GM23248 (cell line): ENCODE measurements around the gene DYNC2LI1.

ENCODE experiments used
- EZH2 ChIP-seq: fragments of 200-600 bp; sonication (generic); IDR thresholded peaks from 2 replicates; pipeline ENCODE4 v1.6.1; 2018; ENCODE audit warnings: antibody characterized with exemption, mild to moderate bottlenecking; ENCODE audit not compliant: insufficient read depth, poor library complexity, severe bottlenecking
- EZH2phosphoT487 ChIP-seq: fragments of 200-600 bp; sonication (generic); IDR thresholded peaks from 2 replicates; pipeline ENCODE4 v1.6.1; 2018; ENCODE audit warnings: antibody characterized with exemption, moderate library complexity, mild to moderate bottlenecking, low read depth; ENCODE audit not compliant: insufficient read depth

- TF ChIP-seq EZH2phosphoT487 = no peak
- TF ChIP-seq EZH2 = no peak
These were observed 44.2 kb upstream of the DYNC2LI1 start for GRCh38 chr2:43729491-43730174.
